ENCODE data around the gene SSH2. TPM values are rescaled to one million over a fixed set of nuclear protein-coding genes. Genes with fewer than 3 reads are reported as not detected.

Gene SSH2
- total and polyA plus RNA-seq, 2 of the 13 experiments (the other 11 are each of a cell fraction or from before 2014, with no cell fraction given), result 6.0 to 6.4 TPM

DNA sequence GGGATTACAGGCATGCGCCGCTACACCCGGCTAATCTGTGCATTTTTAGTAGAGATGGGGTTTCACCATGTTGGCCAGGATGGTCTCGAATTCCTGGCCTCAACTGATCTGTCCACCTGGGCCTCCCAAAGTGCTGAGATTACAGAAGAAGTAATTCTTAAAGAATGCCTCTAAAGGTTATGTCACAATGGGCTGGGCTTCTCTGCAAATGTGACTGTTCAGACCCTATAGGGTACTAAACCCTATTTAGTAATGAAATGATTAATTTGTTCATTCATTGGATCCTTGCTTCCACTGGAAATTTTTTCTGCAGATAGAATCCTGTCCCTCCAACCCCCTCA is 198.5 kb downstream of the SSH2 start:
- no TSS peak for BruUV-seq (replicated peaks)
- DNase-seq (ENCODE audit: low spot score) (no peak), FAIRE-seq (no peak), ATAC-seq (no peak)
- Histone ChIP-seq H3K4me2 (ENCODE audit: low read depth, low read length) (no peak overlapping the region), H3K4me1 (ENCODE audit: insufficient read depth, low read length) (peaks cover 44% of the 10 kb centered on the region), H3K4me3 (replicated peaks in 1 of 3; ENCODE audit: insufficient read depth in 1 of 3, low read depth in 2 of 3, low read length in 3 of 3) (no peak overlapping the region), H3K9ac (ENCODE audit: insufficient read depth, low read depth, low read length) (no peak overlapping the region), H4K20me1 (ENCODE audit: insufficient read depth, low read length) (no peaks in the 10 kb centered on the region), H2AFZ (ENCODE audit: low read length) (no peak overlapping the region), H3K9me3 (ENCODE audit: low read length) (0 out of 2 replicates have a peak, but pooled peaks cover 5% of the 10 kb centered on the region), H3K36me3 (replicated peaks in 1 of 2; ENCODE audit: control insufficient read depth in 1 of 2, insufficient read depth in 2 of 2, low read length in 2 of 2) (no peaks in the 10 kb centered on the region), H3K27me3 (ENCODE audit: control insufficient read depth in 1 of 2, insufficient read depth in 2 of 2, low read length in 2 of 2) (no peaks in the 10 kb centered on the region), H3K79me2 (ENCODE audit: insufficient read depth, low read length) (no peaks in the 10 kb centered on the region), H3K27ac (ENCODE audit: extremely low read length, insufficient read depth, low read length) (no peak overlapping the region)
- TF ChIP-seq ZNF557 (CRISPR knock-in tag; IDR thresholded peaks at IDR 0.05) (no peak), CC2D1A (CRISPR knock-in tag; IDR thresholded peaks at IDR 0.05) (no peak), SNRNP70 (IDR thresholded peaks at IDR 0.05; ENCODE audit: low read depth, low read length) (no peak), BORCS8-MEF2B (CRISPR knock-in tag; IDR thresholded peaks at IDR 0.05) (no peak), ZFP36L1 (CRISPR knock-in tag; IDR thresholded peaks at IDR 0.05) (no peak), TCF7L2 (IDR thresholded peaks at IDR 0.05; ENCODE audit: low read depth, low read length) (no peak), MEIS1 (CRISPR knock-in tag; IDR thresholded peaks at IDR 0.05; ENCODE audit: borderline replicate concordance) (no peak), SP2 (CRISPR knock-in tag; IDR thresholded peaks at IDR 0.05) (no peak), ZNF788 (CRISPR knock-in tag; IDR thresholded peaks at IDR 0.05; ENCODE audit: borderline replicate concordance) (no peak)
- TF ChIP-seq, protein P1, sequence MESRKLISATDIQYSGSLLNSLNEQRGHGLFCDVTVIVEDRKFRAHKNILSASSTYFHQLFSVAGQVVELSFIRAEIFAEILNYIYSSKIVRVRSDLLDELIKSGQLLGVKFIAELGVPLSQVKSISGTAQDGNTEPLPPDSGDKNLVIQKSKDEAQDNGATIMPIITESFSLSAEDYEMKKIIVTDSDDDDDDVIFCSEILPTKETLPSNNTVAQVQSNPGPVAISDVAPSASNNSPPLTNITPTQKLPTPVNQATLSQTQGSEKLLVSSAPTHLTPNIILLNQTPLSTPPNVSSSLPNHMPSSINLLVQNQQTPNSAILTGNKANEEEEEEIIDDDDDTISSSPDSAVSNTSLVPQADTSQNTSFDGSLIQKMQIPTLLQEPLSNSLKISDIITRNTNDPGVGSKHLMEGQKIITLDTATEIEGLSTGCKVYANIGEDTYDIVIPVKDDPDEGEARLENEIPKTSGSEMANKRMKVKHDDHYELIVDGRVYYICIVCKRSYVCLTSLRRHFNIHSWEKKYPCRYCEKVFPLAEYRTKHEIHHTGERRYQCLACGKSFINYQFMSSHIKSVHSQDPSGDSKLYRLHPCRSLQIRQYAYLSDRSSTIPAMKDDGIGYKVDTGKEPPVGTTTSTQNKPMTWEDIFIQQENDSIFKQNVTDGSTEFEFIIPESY (CRISPR knock-in tag; IDR thresholded peaks at IDR 0.05), result no peak
- TF ChIP-seq, protein P2, sequence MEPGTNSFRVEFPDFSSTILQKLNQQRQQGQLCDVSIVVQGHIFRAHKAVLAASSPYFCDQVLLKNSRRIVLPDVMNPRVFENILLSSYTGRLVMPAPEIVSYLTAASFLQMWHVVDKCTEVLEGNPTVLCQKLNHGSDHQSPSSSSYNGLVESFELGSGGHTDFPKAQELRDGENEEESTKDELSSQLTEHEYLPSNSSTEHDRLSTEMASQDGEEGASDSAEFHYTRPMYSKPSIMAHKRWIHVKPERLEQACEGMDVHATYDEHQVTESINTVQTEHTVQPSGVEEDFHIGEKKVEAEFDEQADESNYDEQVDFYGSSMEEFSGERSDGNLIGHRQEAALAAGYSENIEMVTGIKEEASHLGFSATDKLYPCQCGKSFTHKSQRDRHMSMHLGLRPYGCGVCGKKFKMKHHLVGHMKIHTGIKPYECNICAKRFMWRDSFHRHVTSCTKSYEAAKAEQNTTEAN (CRISPR knock-in tag; conservative IDR thresholded peaks at IDR 0.05), result no peak
- intact Hi-C loops (cut with micrococcal nuclease; ENCODE audit: unreplicated experiment), result loop anchor here (5.0 kb wide), 1 partner anchor 34 kb away; no protein-coding TSS in a partner anchor
- 96% methylated on average over 4 of the region's 4 CpGs for WGBS (ENCODE audit: low lambda C conversion rate)
- POLR2A ChIA-PET, result no interaction called here
- in situ Hi-C loops (cut with HindIII; ENCODE audit: extremely low pct_ligation_motif_present, low pct_unique_long_range_greater_than_20kb), result no loop called here
- CTCF ChIA-PET (ENCODE audit: low intra/inter-chr PET ratio, low total read pairs), result no interaction called here

Data from HepG2 (cell line).